SJCRH30 (cell line): ENCODE results near the gene LDLRAD1. TPM values are rescaled to one million over a fixed set of nuclear protein-coding genes. Genes with fewer than 3 reads are reported as not detected.
A peak's percentile ranks its signal among the peaks of the same experiment; 100 is the strongest.

Experiments
- DNase-seq, 2 experiments: peaks; one replicate each; pipeline ENCODE4 v3.0.0-alpha.2; 2015 to 2020
- H3K27ac ChIP-seq: fragments of 250-450 bp; sonication (Bioruptor Pico); 2 replicates; pipeline ENCODE4 v1.5.1; 2020; ENCODE audit warnings: mild to moderate bottlenecking, moderate library complexity
- H3K27me3 ChIP-seq: fragments of 250-450 bp; sonication (Bioruptor Pico); 2 replicates; pipeline ENCODE4 v1.5.1; 2020; ENCODE audit warnings: mild to moderate bottlenecking, moderate library complexity
- H3K36me3 ChIP-seq: fragments of 250-450 bp; sonication (Bioruptor Pico); 2 replicates; pipeline ENCODE4 v1.5.1; 2020; ENCODE audit warnings: mild to moderate bottlenecking, moderate library complexity
- H3K4me1 ChIP-seq: fragments of 250-450 bp; sonication (Bioruptor Pico); 2 replicates; pipeline ENCODE4 v1.5.1; 2020; ENCODE audit warnings: mild to moderate bottlenecking, moderate library complexity
- H3K4me3 ChIP-seq: fragments of 250-450 bp; sonication (Bioruptor Pico); 2 replicates; pipeline ENCODE4 v1.5.1; 2020; ENCODE audit warnings: mild to moderate bottlenecking, moderate library complexity
- H3K9me3 ChIP-seq: fragments of 250-450 bp; sonication (Bioruptor Pico); replicated peaks from 2 replicates; pipeline ENCODE4 v1.5.1; 2020; ENCODE audit warnings: mild to moderate bottlenecking, moderate library complexity
- total RNA-seq: library from RNA; depleted of rRNA; stranded (reverse); fragments of >200 nt; shearing (Covaris generic); gene quantifications from 2 replicates; pipeline ENCODE4 v1.2.3, GENCODE V29; 2014; rRNA removed

LDLRAD1 gene
- total RNA-seq, 1 experiment from 2014 or later: not detected

DNA sequence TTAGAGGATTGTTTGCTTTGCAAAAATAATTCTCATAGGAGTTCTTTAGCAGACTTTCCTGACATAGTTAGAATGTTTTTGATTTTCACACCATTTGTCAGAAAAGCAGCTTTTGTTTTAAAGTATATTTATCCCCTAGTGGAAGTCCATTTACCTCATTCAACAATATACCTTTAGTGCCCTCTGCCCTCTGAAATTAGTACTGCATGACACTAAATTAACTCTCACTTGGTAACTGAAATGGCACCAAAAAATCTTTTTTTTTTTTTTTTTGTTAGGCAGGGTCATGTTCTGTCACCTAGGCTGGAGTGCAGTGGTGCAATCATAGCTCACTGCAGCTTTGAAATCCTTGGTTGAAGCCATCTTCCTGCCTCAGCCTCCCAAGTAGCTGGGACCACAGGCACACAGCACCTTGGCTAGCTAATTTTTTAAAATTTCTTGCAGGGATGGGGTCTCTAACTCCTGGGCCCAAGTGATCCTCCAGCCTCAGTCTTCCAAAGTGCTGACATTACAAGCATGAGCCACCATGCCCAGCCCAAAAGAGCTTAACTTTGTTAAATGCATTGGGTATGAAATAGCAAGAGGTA is 58.2 kb downstream of the LDLRAD1 start:
- peak in 1 of 2 experiments; percentile 38 for DNase-seq

More for the DNA sequence above, 58.2 kb downstream of the LDLRAD1 start:
- Histone ChIP-seq H3K9me3 (no peaks in the 10 kb centered on the region), H3K4me1 (peaks cover 16% of the 10 kb centered on the region), H3K27ac (no peak overlapping the region), H3K36me3 (peaks cover 65% of the 10 kb centered on the region), H3K27me3 (no peaks in the 10 kb centered on the region), H3K4me3 (no peak overlapping the region)

Other genes starting within 250 kb of the LDLRAD1 start
- 96.4 and 107 TPM in 2 replicates for gene NDC1, start 179.9 kb downstream of the LDLRAD1 start, total RNA-seq
- gene YIPF1, start 128.4 kb downstream of the LDLRAD1 start, total RNA-seq: 16.7 and 17.0 TPM in 2 replicates
- not detected in 2 replicates for gene DIO1, start 124.0 kb downstream of the LDLRAD1 start, total RNA-seq
- 110 and 119 TPM in 2 replicates for gene IFT25, start 72.5 kb downstream of the LDLRAD1 start, total RNA-seq
- gene LRRC42, start 71.8 kb downstream of the LDLRAD1 start, total RNA-seq: 48.4 and 50.7 TPM in 2 replicates
- 132 and 135 TPM in 2 replicates for gene TMEM59, start 35.0 kb upstream of the LDLRAD1 start, total RNA-seq
- gene TCEANC2, start 35.4 kb upstream of the LDLRAD1 start, total RNA-seq: 6.3 and 7.8 TPM in 2 replicates
- gene CDCP2, start 134.8 kb upstream of the LDLRAD1 start, total RNA-seq: not detected in 2 replicates
- gene CYB5RL, start 181.8 kb upstream of the LDLRAD1 start, total RNA-seq: 6.4 and 7.0 TPM in 2 replicates
- gene MRPL37, start 182.0 kb upstream of the LDLRAD1 start, total RNA-seq: 139 and 142 TPM in 2 replicates